ENCODE data around the gene ZFR2.

- TF ChIP-seq TAF1 (IDR thresholded peaks at IDR 0.05; ENCODE audit: borderline replicate concordance, insufficient read depth, low read length) (no peak), SIN3A (IDR thresholded peaks at IDR 0.05; ENCODE audit: borderline replicate concordance, insufficient read depth, low read length) (no peak), POLR2AphosphoS5 (IDR thresholded peaks at IDR 0.05; ENCODE audit: low read depth, low read length) (no peak), REST (IDR thresholded peaks at IDR 0.05; ENCODE audit: insufficient read depth in 1 of 2, low read depth in 2 of 2, low read length in 2 of 2) (no peak)
Measured at GRCh38 chr19:3788996-3789778, 79.7 kb downstream of the ZFR2 start.
